Skin of body (tissue), 2 donors: ENCODE measurements around the gene STPG3. TPM values are rescaled to one million over a fixed set of nuclear protein-coding genes. Genes with fewer than 3 reads are reported as not detected.

ENCODE experiments used
- DNase-seq: peaks from one replicate; lab custom pipeline; 2025; lab: John Stamatoyannopoulos, UW
- total RNA-seq: library from RNA; depleted of rRNA; stranded (reverse); fragments of >200 nt; gene quantifications from one replicate; pipeline ENCODE4 v1.2.3, GENCODE V29; 2014

Gene STPG3
- total RNA-seq, 1 donor from 2014 or later = not detected

- no peak for DNase-seq
Measured at GRCh38 chr9:137299938-137300337, 48.9 kb downstream of the STPG3 start.

DNA sequence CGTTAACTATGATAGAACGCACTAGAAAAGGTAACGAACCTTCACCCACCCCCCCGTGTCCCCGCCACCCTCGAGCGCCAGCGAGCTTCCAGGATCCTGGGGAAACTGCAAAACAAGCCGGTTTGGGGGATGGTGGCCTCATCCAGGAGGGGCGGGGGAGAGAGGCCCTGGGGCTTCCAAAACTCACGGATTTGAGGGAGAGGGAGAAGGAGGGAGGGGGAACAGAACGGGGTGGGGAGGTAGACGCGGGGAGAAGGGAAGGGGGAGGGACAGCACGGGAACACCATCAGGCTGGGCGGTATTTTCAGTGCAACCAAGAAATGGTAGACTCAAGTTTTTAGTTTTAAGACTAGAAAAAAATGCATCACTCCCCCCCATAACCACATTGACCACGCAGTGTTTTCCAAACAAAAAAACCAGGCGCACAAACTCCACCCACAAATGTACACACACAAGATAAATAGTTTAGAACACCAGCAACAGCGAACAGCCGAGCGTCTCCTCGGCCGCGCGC is 49.5 kb downstream of the STPG3 start:
- no peak for DNase-seq

DNA sequence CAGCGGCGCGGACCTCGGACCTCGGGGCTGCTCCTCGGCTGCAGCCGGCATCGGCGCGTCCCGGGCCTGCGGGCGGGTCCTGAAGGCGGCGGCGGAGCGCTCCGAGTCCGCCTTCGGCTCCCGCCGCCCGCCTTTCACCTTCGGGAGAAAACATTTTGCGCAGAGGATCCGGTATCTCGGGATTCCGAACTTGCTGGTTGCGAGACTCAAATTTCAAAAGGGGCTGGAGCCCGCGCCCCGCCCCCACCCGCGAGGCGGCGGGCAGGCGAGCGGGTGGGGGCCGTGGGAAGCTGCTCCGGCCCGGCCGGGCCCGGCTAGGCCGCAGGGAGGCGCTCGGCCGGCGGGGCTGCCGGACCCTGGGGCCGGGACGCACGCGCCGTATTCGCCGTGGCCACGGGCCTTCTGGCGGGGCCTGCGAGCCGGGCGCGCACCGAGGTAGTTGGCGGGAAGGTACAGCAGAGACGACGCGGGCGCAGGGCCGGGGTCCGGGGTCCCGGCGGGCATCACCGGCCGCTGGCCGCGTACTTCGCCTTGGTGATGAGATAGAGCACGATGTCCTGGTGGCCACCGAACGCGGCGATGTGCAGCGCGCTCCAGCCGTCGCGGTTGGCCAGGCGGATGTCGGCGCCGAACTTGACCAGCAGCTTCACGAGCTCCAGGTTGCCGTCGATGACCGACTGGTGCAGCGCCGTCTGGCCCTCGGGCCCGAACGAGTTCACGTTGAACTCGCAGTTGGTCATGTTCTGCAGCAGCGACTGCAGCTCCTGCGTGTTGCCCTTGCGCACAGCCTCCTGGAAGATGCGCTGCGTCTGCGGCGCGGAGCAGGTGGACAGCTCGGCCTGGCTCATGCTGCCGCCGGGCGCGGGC is 50.2 kb downstream of the STPG3 start:
- DNase-seq = no peak

DNA sequence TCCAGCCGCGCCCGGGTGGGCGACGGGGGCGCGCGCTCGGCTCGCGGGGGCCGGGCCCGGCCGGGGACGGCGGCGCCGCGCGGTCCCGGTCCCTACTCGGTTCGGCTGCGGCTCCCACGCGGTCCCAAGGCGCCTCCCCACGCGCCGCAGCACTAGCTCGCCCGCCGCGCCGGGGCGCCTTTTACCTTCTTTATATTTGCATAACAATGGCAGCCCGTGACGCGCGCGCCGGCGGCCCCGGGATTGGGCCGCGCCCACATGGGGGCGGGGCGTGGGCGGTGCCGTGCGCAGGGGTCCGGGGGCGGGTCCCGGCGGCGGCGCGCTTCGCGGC is 51.0 kb downstream of the STPG3 start, which contains the start of gene NRARP:
Gene NRARP (minus strand): TSS at position 154 of the 331 bp plus-strand sequence. CDS start 343 bp downstream, outside the sequence.
- DNase-seq = peak; percentile 37

GRCh38 chr9:137302449-137303150 is 51.5 kb downstream of the STPG3 start:
- no peak for DNase-seq

Other genes starting within 250 kb of the STPG3 start
- 13.6 TPM for gene ABCA2, start 223.0 kb upstream of the STPG3 start, total RNA-seq
- gene FUT7, start 219.2 kb upstream of the STPG3 start, total RNA-seq = 0.39 TPM
- 15.4 TPM for gene NPDC1, start 205.1 kb upstream of the STPG3 start, total RNA-seq
- gene ENTPD2, start 197.2 kb upstream of the STPG3 start, total RNA-seq = 8.0 TPM
- 5.8 TPM for gene SAPCD2, start 180.7 kb upstream of the STPG3 start, total RNA-seq
- 5.4 TPM for gene UAP1L1, start 173.8 kb upstream of the STPG3 start, total RNA-seq
- 39.5 TPM for gene MAN1B1, start 164.3 kb upstream of the STPG3 start, total RNA-seq
- gene DPP7, start 136.6 kb upstream of the STPG3 start, total RNA-seq = 32.4 TPM
- 0.89 TPM for gene GRIN1, start 112.1 kb upstream of the STPG3 start, total RNA-seq
- gene LRRC26, start 81.2 kb upstream of the STPG3 start, total RNA-seq = not detected
- not detected for gene TMEM210, start 79.2 kb upstream of the STPG3 start, total RNA-seq
- gene ANAPC2, start 62.7 kb upstream of the STPG3 start, total RNA-seq = 22.0 TPM
- gene SSNA1, start 62.6 kb upstream of the STPG3 start, total RNA-seq = 24.1 TPM
- gene TPRN, start 50.5 kb upstream of the STPG3 start, total RNA-seq = 3.4 TPM
- gene TMEM203, start 45.6 kb upstream of the STPG3 start, total RNA-seq = 19.5 TPM
- gene NDOR1, start 45.6 kb upstream of the STPG3 start, total RNA-seq = 3.0 TPM
- 0.20 TPM for gene RNF208, start 29.0 kb upstream of the STPG3 start, total RNA-seq
- 1.4 TPM for gene CYSRT1, start 26.1 kb upstream of the STPG3 start, total RNA-seq
- not detected for gene RNF224, start 23.8 kb upstream of the STPG3 start, total RNA-seq
- gene SLC34A3, start 20.4 kb upstream of the STPG3 start, total RNA-seq = not detected
- gene TUBB4B, start 10.0 kb upstream of the STPG3 start, total RNA-seq = 97.1 TPM
- gene NELFB, start 4.0 kb downstream of the STPG3 start, total RNA-seq = 21.3 TPM
- gene TOR4A, start 26.4 kb downstream of the STPG3 start, total RNA-seq = 1.7 TPM
- 9.9 TPM for gene NRARP, start 51.0 kb downstream of the STPG3 start, total RNA-seq
- gene EXD3, start 171.9 kb downstream of the STPG3 start, total RNA-seq = 7.6 TPM
- 0.30 TPM for gene NOXA1, start 172.1 kb downstream of the STPG3 start, total RNA-seq
- 0.10 TPM for gene ENTPD8, start 190.1 kb downstream of the STPG3 start, total RNA-seq
- 11.6 TPM for gene NSMF, start 208.0 kb downstream of the STPG3 start, total RNA-seq